IMR-90 (cell line): ENCODE data around the gene PSD. TPM values are rescaled to one million over a fixed set of nuclear protein-coding genes. Genes with fewer than 3 reads are reported as not detected.
A peak's percentile ranks its signal among the peaks of the same experiment; 100 is the strongest.

Source experiments
- ATAC-seq: fragments of 200-7000 bp; cut with Tn5 transposase; 2 replicates; pipeline ENCODE4 v1.9.1; 2020; ENCODE audit warnings: low read depth, mild to moderate bottlenecking, moderate library complexity
- BruUV-seq: library from RNA; stranded (reverse); fragments of 400-500 nt; replicated peaks from 2 replicates; lab custom pipeline; 2021; lab: Mats Ljungman, UMichigan
- CTCF ChIA-PET: fragments of 300-600 bp; formaldehyde crosslinking; extraction: SDS; loops from one replicate; lab custom pipeline; 2021; ENCODE audit warnings: antibody characterized with exemption; lab: Yijun Ruan, JAX
- POLR2A ChIA-PET: fragments of 300-600 bp; sonication (Branson Sonifier 250); formaldehyde crosslinking; loops from one replicate; lab custom pipeline; 2022; ENCODE audit warnings: antibody characterized with exemption; ENCODE audit not compliant: unreplicated experiment; lab: Charles Lee
- DNase-seq: peaks from one replicate; pipeline ENCODE4 v3.0.0; 2013
- H2AFZ ChIP-seq: replicated peaks from 2 replicates; pipeline ENCODE3; 2013; ENCODE audit warnings: low read length, mild to moderate bottlenecking; ENCODE audit not compliant: poor library complexity
- H2AK5ac ChIP-seq: 2 replicates; pipeline ENCODE4 v1.6.1; 2013; ENCODE audit warnings: low read depth, low read length, inconsistent platforms
- H2AK9ac ChIP-seq: replicated peaks from 2 replicates; pipeline ENCODE3; 2013; ENCODE audit warnings: mild to moderate bottlenecking, low read depth, low read length, moderate library complexity; ENCODE audit not compliant: poor library complexity
- H2BK120ac ChIP-seq: 2 replicates; pipeline ENCODE4 v1.6.1; 2013; ENCODE audit warnings: low read depth, low read length, inconsistent platforms
- H2BK15ac ChIP-seq: 3 replicates; pipeline ENCODE4 v1.6.1; 2013; ENCODE audit warnings: low read depth, low read length, inconsistent platforms
- H2BK20ac ChIP-seq: 2 replicates; pipeline ENCODE4 v1.6.1; 2013; ENCODE audit warnings: low read depth, mild to moderate bottlenecking, inconsistent platforms, low read length, moderate library complexity
- H2BK5ac ChIP-seq: 2 replicates; pipeline ENCODE4 v1.6.1; 2013; ENCODE audit warnings: mild to moderate bottlenecking, low read depth, low read length, inconsistent platforms; ENCODE audit not compliant: poor library complexity, severe bottlenecking
- H3K14ac ChIP-seq: replicated peaks from 2 replicates; pipeline ENCODE4 v1.6.1; 2013; ENCODE audit warnings: low read depth, low read length, inconsistent platforms
- H3K18ac ChIP-seq: 2 replicates; pipeline ENCODE4 v1.6.1; 2013; ENCODE audit warnings: low read depth, low read length, control low read depth
- H3K23ac ChIP-seq: 2 replicates; pipeline ENCODE4 v1.6.1; 2013; ENCODE audit warnings: low read depth, low read length, inconsistent platforms
- H3K27ac ChIP-seq: 2 replicates; pipeline ENCODE4 v1.5.1; 2013; ENCODE audit warnings: mild to moderate bottlenecking, control low read depth, low read length; ENCODE audit not compliant: insufficient read depth
- H3K27me3 ChIP-seq: 2 replicates; pipeline ENCODE4 v1.6.1; 2013; ENCODE audit warnings: low read length; ENCODE audit not compliant: control insufficient read depth, insufficient read depth
- H3K36me3 ChIP-seq: 2 replicates; pipeline ENCODE4 v1.6.1; 2013; ENCODE audit warnings: low read length, mixed read lengths; ENCODE audit not compliant: control insufficient read depth, insufficient read depth
- H3K4ac ChIP-seq: 2 replicates; pipeline ENCODE4 v1.6.1; 2013; ENCODE audit warnings: low read depth, low read length, inconsistent platforms
- H3K4me1 ChIP-seq: 2 replicates; pipeline ENCODE4 v1.6.1; 2013; ENCODE audit warnings: low read length, mixed read lengths; ENCODE audit not compliant: control insufficient read depth, insufficient read depth
- H3K4me2 ChIP-seq: 2 replicates; pipeline ENCODE4 v1.6.1; 2013; ENCODE audit warnings: low read depth, mild to moderate bottlenecking, control low read depth, low read length, moderate library complexity
- H3K4me3 ChIP-seq: 2 replicates; pipeline ENCODE4 v1.5.1; 2013; ENCODE audit warnings: low read depth, mild to moderate bottlenecking, control low read depth, low read length, moderate library complexity; ENCODE audit not compliant: insufficient read depth
- H3K56ac ChIP-seq: 2 replicates; pipeline ENCODE4 v1.6.1; 2013; ENCODE audit warnings: low read length, inconsistent platforms; ENCODE audit not compliant: insufficient read depth; ENCODE audit errors: extremely low read depth
- H3K79me1 ChIP-seq, 2 experiments: 2 replicates each; pipeline ENCODE4 v1.6.1; 2013; ENCODE audit warnings: low read length in 2 of 2, inconsistent platforms in 1 of 2, low read depth in 1 of 2
- H3K9ac ChIP-seq: 2 replicates; pipeline ENCODE4 v1.6.1; 2013; ENCODE audit warnings: low read depth, low read length, control low read depth
- H3K9me1 ChIP-seq: 2 replicates; pipeline ENCODE4 v1.6.1; 2013; ENCODE audit warnings: low read length, inconsistent platforms; ENCODE audit not compliant: insufficient read depth
- H3K9me3 ChIP-seq: 2 replicates; pipeline ENCODE4 v1.6.1; 2013; ENCODE audit warnings: low read length; ENCODE audit not compliant: control insufficient read depth, insufficient read depth
- H4K20me1 ChIP-seq: 2 replicates; pipeline ENCODE4 v1.6.1; 2013; ENCODE audit warnings: low read length, inconsistent platforms; ENCODE audit not compliant: insufficient read depth
- H4K5ac ChIP-seq: 2 replicates; pipeline ENCODE4 v1.6.1; 2013; ENCODE audit warnings: mild to moderate bottlenecking, low read depth, low read length, control low read depth
- H4K8ac ChIP-seq, 2 experiments: 2 replicates each; pipeline ENCODE4 v1.6.1; 2013; ENCODE audit warnings: low read depth in 2 of 2, low read length in 2 of 2, control low read depth in 1 of 2, inconsistent platforms in 1 of 2
- H4K91ac ChIP-seq: 2 replicates; pipeline ENCODE4 v1.6.1; 2013; ENCODE audit warnings: low read depth, low read length, inconsistent platforms; ENCODE audit not compliant: insufficient read depth
- BHLHE40 ChIP-seq: fragments of 150-350 bp; IDR thresholded peaks from 2 replicates; pipeline ENCODE4 v1.6.1; 2016; ENCODE audit warnings: mild to moderate bottlenecking, low read depth, low read length
- CEBPB ChIP-seq: IDR thresholded peaks from 2 replicates; pipeline ENCODE4 v1.6.1; 2012; ENCODE audit warnings: low read depth, low read length, improper control_type of control experiment
- CHD1 ChIP-seq: IDR thresholded peaks from 2 replicates; pipeline ENCODE4 v1.6.1; 2012; ENCODE audit warnings: low read depth, low read length, improper control_type of control experiment
- FOS ChIP-seq: fragments of 150-350 bp; IDR thresholded peaks from 2 replicates; pipeline ENCODE4 v1.6.1; 2016; ENCODE audit warnings: low read depth, low read length
- MAZ ChIP-seq: IDR thresholded peaks from 2 replicates; pipeline ENCODE4 v1.6.1; 2012; ENCODE audit warnings: low read depth, mild to moderate bottlenecking, low read length, improper control_type of control experiment, moderate library complexity, borderline replicate concordance
- MXI1 ChIP-seq: IDR thresholded peaks from 2 replicates; pipeline ENCODE4 v1.6.1; 2012; ENCODE audit warnings: low read depth, mild to moderate bottlenecking, low read length, moderate library complexity, borderline replicate concordance
- NFE2L2 ChIP-seq: fragments of 150-350 bp; IDR thresholded peaks from 2 replicates; pipeline ENCODE4 v1.6.1; 2016; ENCODE audit warnings: low read depth, mild to moderate bottlenecking, low read length
- POLR2A ChIP-seq: IDR thresholded peaks from 2 replicates; pipeline ENCODE4 v1.6.1; 2012; ENCODE audit warnings: mild to moderate bottlenecking, low read depth, low read length
- RAD21 ChIP-seq: IDR thresholded peaks from 2 replicates; pipeline ENCODE4 v1.6.1; 2012; ENCODE audit warnings: low read length, improper control_type of control experiment
- RCOR1 ChIP-seq: IDR thresholded peaks from 2 replicates; pipeline ENCODE4 v1.6.1; 2012; ENCODE audit warnings: mild to moderate bottlenecking, low read length, improper control_type of control experiment; ENCODE audit not compliant: insufficient replicate concordance
- RFX5 ChIP-seq: IDR thresholded peaks from 2 replicates; pipeline ENCODE4 v1.8.0; 2012; ENCODE audit warnings: low read depth, mild to moderate bottlenecking, low read length, moderate library complexity
- SMC3 ChIP-seq: fragments of 150-350 bp; IDR thresholded peaks from 2 replicates; pipeline ENCODE4 v1.6.1; 2016; ENCODE audit warnings: low read depth, mild to moderate bottlenecking, antibody characterized with exemption, low read length, moderate library complexity
- WGBS, 2 experiments: methylation state at CpG; one replicate each; pipeline versions ENCODE4 v1.1.5 to v1.1.7; 2013; ENCODE audit warnings: missing lambda C conversion rate in 2 of 2; ENCODE audit not compliant: insufficient read length in 1 of 2; ENCODE audit errors: extremely low coverage in 2 of 2; 5-methylcytosine and 5-hydroxymethylcytosine counted together
- dilution Hi-C: fragments of 300-500 bp; cut with HindIII; formaldehyde crosslinking; loops from one replicate; pipeline ENCODE4 v1.14.3; 2018; ENCODE audit warnings: low sequenced_read_pairs; ENCODE audit not compliant: unreplicated experiment
- in situ Hi-C: fragments of 300-500 bp; cut with MboI; formaldehyde crosslinking; loops from 3 replicates; pipeline ENCODE4 v1.14.3; 2019; ENCODE audit warnings: low sequenced_read_pairs, inconsistent platforms, mixed read lengths
- intact Hi-C: fragments of 100-400 bp; cut with micrococcal nuclease; formaldehyde crosslinking; loops from 2 replicates; pipeline ENCODE4 v1.10.0; 2022
- polyA plus RNA-seq, 3 experiments: library from polyadenylated mRNA; depleted of rRNA; stranded (reverse); fragments of >200 nt; gene quantifications; 2 replicates each; pipeline ENCODE4 v1.2.3, GENCODE V29; 2012; ENCODE audit warnings: low replicate concordance in 1 of 3
- total RNA-seq: library from RNA; depleted of rRNA; stranded (reverse); fragments of >200 nt; gene quantifications from 2 replicates; pipeline ENCODE4 v1.2.3, GENCODE V29; 2012
- TF ChIP-seq, protein P1 (sequence below): fragments of 150-350 bp; IDR thresholded peaks from 2 replicates; pipeline ENCODE4 v1.6.1; 2017; ENCODE audit warnings: mild to moderate bottlenecking, antibody characterized with exemption, low read length, low read depth
- TF ChIP-seq, protein P2 (sequence below): conservative IDR thresholded peaks from 2 replicates; pipeline ENCODE4 v1.5.1; 2012; ENCODE audit warnings: mild to moderate bottlenecking, low read depth, low read length, improper control_type of control experiment

The PSD gene
- total and polyA plus RNA-seq, 2 of the 4 experiments (the other 2 are of a cell fraction) = 2.0 to 4.4 TPM

- Histone ChIP-seq H3K27me3 (no peaks in the 10 kb centered on the region), H2BK120ac (peak within 1 kb of the TSS; percentile 37), H2BK5ac (peak within 1 kb of the TSS; percentile 82), H3K18ac (peak within 1 kb of the TSS; percentile 55; the same call in 1 of the 2 replicates), H2BK20ac (no peak within 1 kb of the TSS), H2BK15ac (no peak within 1 kb of the TSS; the same call in 2 of the 3 replicates), H4K8ac (peak within 1 kb of the TSS; percentile 56 to 81; a peak in 2 of 4 replicates), H3K36me3 (peaks cover 6% of the 10 kb centered on the region; the same call in 1 of the 2 replicates), H3K9ac (peak within 1 kb of the TSS; percentile 69), H3K9me3 (no peaks in the 10 kb centered on the region), H3K4me2 (peak within 1 kb of the TSS; percentile 99), H4K5ac (peak within 1 kb of the TSS; percentile 25; the same call in 1 of the 2 replicates), H4K91ac (peak within 1 kb of the TSS; percentile 38; the same call in 1 of the 2 replicates), H4K20me1 (peaks cover 3% of the 10 kb centered on the region; the same call in 1 of the 2 replicates), H3K4me1 (peaks cover 11% of the 10 kb centered on the region), H3K23ac (peak within 1 kb of the TSS; percentile 89), H3K56ac (peak within 1 kb of the TSS; percentile 36), H3K79me1 (peaks cover 21 to 38% of the 10 kb centered on the region in 2 experiments), H3K9me1 (peaks cover 10% of the 10 kb centered on the region), H3K14ac (peak within 1 kb of the TSS; percentile 92), H3K27ac (peak within 1 kb of the TSS; percentile 55), H2AK5ac (peak within 1 kb of the TSS; percentile 91), H3K4me3 (peak within 1 kb of the TSS; percentile 51), H2AFZ (peak within 1 kb of the TSS; percentile 94), H3K4ac (peak within 1 kb of the TSS; percentile 84), H2AK9ac (peak within 1 kb of the TSS; percentile 99)
- dilution Hi-C loops = no loop called here
- WGBS, 2 experiments = 0% methylated on average over 8 of the region's 42 CpGs; no CpG with 5 or more reads in 1 of the 2 experiments
- ATAC-seq (peak; percentile 66), DNase-seq (peak; percentile 87)
- intact Hi-C loops = loop anchor here (2.0 to 10.0 kb wide), 3 partner anchors 167 to 249 kb away; partner anchors contain the start of gene TRIM8
- in situ Hi-C loops = no loop called here
- CTCF ChIA-PET = interaction anchor here (0.6 to 1.7 kb wide), 4 partner anchors 8 to 194 kb away, joined by 3 to 5 read pairs (median 4); no protein-coding TSS in a partner anchor
- BruUV-seq = no TSS peak
- POLR2A ChIA-PET = interaction anchor here (0.6 kb wide), 1 partner anchor 10 kb away, joined by 3 read pairs; no protein-coding TSS in a partner anchor
- TF ChIP-seq RCOR1 = no peak
- TF ChIP-seq, protein P1, sequence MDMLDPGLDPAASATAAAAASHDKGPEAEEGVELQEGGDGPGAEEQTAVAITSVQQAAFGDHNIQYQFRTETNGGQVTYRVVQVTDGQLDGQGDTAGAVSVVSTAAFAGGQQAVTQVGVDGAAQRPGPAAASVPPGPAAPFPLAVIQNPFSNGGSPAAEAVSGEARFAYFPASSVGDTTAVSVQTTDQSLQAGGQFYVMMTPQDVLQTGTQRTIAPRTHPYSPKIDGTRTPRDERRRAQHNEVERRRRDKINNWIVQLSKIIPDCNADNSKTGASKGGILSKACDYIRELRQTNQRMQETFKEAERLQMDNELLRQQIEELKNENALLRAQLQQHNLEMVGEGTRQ = no peak
- no peak for TF ChIP-seq RAD21
- no peak for TF ChIP-seq CEBPB
- no peak for TF ChIP-seq MXI1
- no peak for TF ChIP-seq BHLHE40
- TF ChIP-seq POLR2A = peak; percentile 86
- TF ChIP-seq, protein P2, sequence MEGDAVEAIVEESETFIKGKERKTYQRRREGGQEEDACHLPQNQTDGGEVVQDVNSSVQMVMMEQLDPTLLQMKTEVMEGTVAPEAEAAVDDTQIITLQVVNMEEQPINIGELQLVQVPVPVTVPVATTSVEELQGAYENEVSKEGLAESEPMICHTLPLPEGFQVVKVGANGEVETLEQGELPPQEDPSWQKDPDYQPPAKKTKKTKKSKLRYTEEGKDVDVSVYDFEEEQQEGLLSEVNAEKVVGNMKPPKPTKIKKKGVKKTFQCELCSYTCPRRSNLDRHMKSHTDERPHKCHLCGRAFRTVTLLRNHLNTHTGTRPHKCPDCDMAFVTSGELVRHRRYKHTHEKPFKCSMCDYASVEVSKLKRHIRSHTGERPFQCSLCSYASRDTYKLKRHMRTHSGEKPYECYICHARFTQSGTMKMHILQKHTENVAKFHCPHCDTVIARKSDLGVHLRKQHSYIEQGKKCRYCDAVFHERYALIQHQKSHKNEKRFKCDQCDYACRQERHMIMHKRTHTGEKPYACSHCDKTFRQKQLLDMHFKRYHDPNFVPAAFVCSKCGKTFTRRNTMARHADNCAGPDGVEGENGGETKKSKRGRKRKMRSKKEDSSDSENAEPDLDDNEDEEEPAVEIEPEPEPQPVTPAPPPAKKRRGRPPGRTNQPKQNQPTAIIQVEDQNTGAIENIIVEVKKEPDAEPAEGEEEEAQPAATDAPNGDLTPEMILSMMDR = no peak
- TF ChIP-seq SMC3 = no peak
- peak; percentile 63 for TF ChIP-seq FOS
- 0 out of 2 replicates have a peak, but pooled peaks have one; percentile 0 for TF ChIP-seq NFE2L2
- TF ChIP-seq MAZ = peak; percentile 100
- peak; percentile 53; the same call in 1 of the 2 replicates for TF ChIP-seq CHD1
- no peak for TF ChIP-seq RFX5
These were observed 22.9 kb downstream of the PSD start, which contains the start of gene NFKB2 for GRCh38 chr10:102395400-102396316. TSS of gene NFKB2 (plus strand) at chr10:102395705. CDS start at chr10:102395960, 255 bp downstream.
